Astrocyte (in vitro differentiated cells and primary cell): ENCODE data around the gene MN1. TPM values are rescaled to one million over a fixed set of nuclear protein-coding genes. Genes with fewer than 3 reads are reported as not detected.

Source experiments
- DNase-seq: peaks from one replicate; pipeline ENCODE4 v3.0.0-alpha.2; 2010; ENCODE audit warnings: low read depth
- FAIRE-seq: peaks from 2 replicates; lab custom pipeline; 2011; peaks lifted over from hg19 to GRCh38; lab: Jason Lieb, UNC
- H2AFZ ChIP-seq: 2 replicates; pipeline ENCODE4 v1.6.0; 2012; ENCODE audit warnings: low read depth, low read length, inconsistent platforms
- H3K27ac ChIP-seq: 2 replicates; pipeline ENCODE4 v1.5.1; 2011; ENCODE audit warnings: low read depth, low read length, inconsistent platforms
- H3K27me3 ChIP-seq: 2 replicates; pipeline ENCODE4 v1.6.0; 2011; ENCODE audit warnings: low read length, inconsistent platforms; ENCODE audit not compliant: insufficient read depth
- H3K36me3 ChIP-seq: 2 replicates; pipeline ENCODE4 v1.5.1; 2011; ENCODE audit warnings: low read length, inconsistent platforms; ENCODE audit not compliant: insufficient read depth
- H3K4me1 ChIP-seq: 2 replicates; pipeline ENCODE4 v1.5.1; 2011; ENCODE audit warnings: low read length, inconsistent platforms; ENCODE audit not compliant: insufficient read depth
- H3K4me2 ChIP-seq: 2 replicates; pipeline ENCODE4 v1.6.0; 2012; ENCODE audit warnings: low read length, inconsistent platforms
- H3K4me3 ChIP-seq: 2 replicates; pipeline ENCODE4 v1.5.1; 2011; ENCODE audit warnings: low read depth, mild to moderate bottlenecking, low read length, inconsistent platforms; ENCODE audit not compliant: insufficient read depth
- H3K79me2 ChIP-seq: 2 replicates; pipeline ENCODE4 v1.6.0; 2012; ENCODE audit warnings: mild to moderate bottlenecking, low read length, inconsistent platforms; ENCODE audit not compliant: insufficient read depth
- H3K9ac ChIP-seq: 2 replicates; pipeline ENCODE4 v1.6.0; 2012; ENCODE audit warnings: mild to moderate bottlenecking, low read length, inconsistent platforms
- H3K9me3 ChIP-seq: 2 replicates; pipeline ENCODE4 v1.5.1; 2012; ENCODE audit warnings: low read depth, mild to moderate bottlenecking, low read length, inconsistent platforms; ENCODE audit not compliant: insufficient read depth
- H4K20me1 ChIP-seq: 2 replicates; pipeline ENCODE4 v1.6.0; 2012; ENCODE audit warnings: low read length, inconsistent platforms; ENCODE audit not compliant: insufficient read depth
- H3K27ac Mint-ChIP-seq: one replicate; pipeline ENCODE4 v1.8.0; 2021; ENCODE audit warnings: mild to moderate bottlenecking, mixed read lengths; ENCODE audit not compliant: unreplicated experiment
- H3K27me3 Mint-ChIP-seq: one replicate; pipeline ENCODE4 v1.8.0; 2021; ENCODE audit warnings: low read depth, mixed read lengths; ENCODE audit not compliant: unreplicated experiment
- H3K36me3 Mint-ChIP-seq: one replicate; pipeline ENCODE4 v1.8.0; 2021; ENCODE audit warnings: low read depth, mixed read lengths; ENCODE audit not compliant: unreplicated experiment
- H3K4me1 Mint-ChIP-seq: one replicate; pipeline ENCODE4 v1.8.0; 2021; ENCODE audit warnings: low read depth, mixed read lengths; ENCODE audit not compliant: unreplicated experiment
- H3K4me3 Mint-ChIP-seq: one replicate; pipeline ENCODE4 v1.8.0; 2021; ENCODE audit warnings: mild to moderate bottlenecking, moderate library complexity, mixed read lengths; ENCODE audit not compliant: unreplicated experiment
- H3K9me3 Mint-ChIP-seq: one replicate; pipeline ENCODE4 v1.8.0; 2021; ENCODE audit warnings: mild to moderate bottlenecking, mixed read lengths; ENCODE audit not compliant: unreplicated experiment
- CTCF ChIP-seq: IDR thresholded peaks from 2 replicates; pipeline ENCODE4 v1.5.1; 2011; ENCODE audit warnings: low read depth, mild to moderate bottlenecking, inconsistent platforms, low read length, moderate library complexity; ENCODE audit not compliant: insufficient read depth
- EZH2 ChIP-seq: IDR thresholded peaks from 2 replicates; pipeline ENCODE4 v1.6.1; 2012; ENCODE audit warnings: mild to moderate bottlenecking, low read length, inconsistent platforms; ENCODE audit not compliant: insufficient read depth
- total RNA-seq: library from RNA; stranded (reverse); gene quantifications from 2 replicates; pipeline ENCODE4 v1.2.1, GENCODE V29; 2021

The MN1 gene
- total RNA-seq, 1 donor from 2014 or later = 98.6 TPM

GRCh38 chr22:27699383-27700019 lies 102.1 kb downstream of the MN1 start:
- Mint-ChIP-seq H3K27me3 (peaks cover 5% of the 10 kb centered on the region), H3K4me1 (no peaks in the 10 kb centered on the region), H3K4me3 (no peak overlapping the region), H3K9me3 (peaks cover 22% of the 10 kb centered on the region), H3K36me3 (peaks cover 7% of the 10 kb centered on the region), H3K27ac (peak overlapping the region; percentile 34)
- H3K36me3 ChIP-seq = no peaks in the 10 kb centered on the region
- no peaks in the 10 kb centered on the region for H3K79me2 ChIP-seq
- H3K4me3 ChIP-seq = no peak overlapping the region
- H2AFZ ChIP-seq = no peak overlapping the region
- DNase-seq = no peak
- TF ChIP-seq EZH2 = no peak
- TF ChIP-seq CTCF = no peak
- no peaks in the 10 kb centered on the region for H3K27me3 ChIP-seq
- H3K9ac ChIP-seq = no peak overlapping the region
- peaks cover 7% of the 10 kb centered on the region for H3K9me3 ChIP-seq
- no peaks in the 10 kb centered on the region for H3K4me1 ChIP-seq
- no peak overlapping the region for H3K4me2 ChIP-seq
- H3K27ac ChIP-seq = no peak overlapping the region
- no peaks in the 10 kb centered on the region for H4K20me1 ChIP-seq
- no peak for FAIRE-seq

DNA sequence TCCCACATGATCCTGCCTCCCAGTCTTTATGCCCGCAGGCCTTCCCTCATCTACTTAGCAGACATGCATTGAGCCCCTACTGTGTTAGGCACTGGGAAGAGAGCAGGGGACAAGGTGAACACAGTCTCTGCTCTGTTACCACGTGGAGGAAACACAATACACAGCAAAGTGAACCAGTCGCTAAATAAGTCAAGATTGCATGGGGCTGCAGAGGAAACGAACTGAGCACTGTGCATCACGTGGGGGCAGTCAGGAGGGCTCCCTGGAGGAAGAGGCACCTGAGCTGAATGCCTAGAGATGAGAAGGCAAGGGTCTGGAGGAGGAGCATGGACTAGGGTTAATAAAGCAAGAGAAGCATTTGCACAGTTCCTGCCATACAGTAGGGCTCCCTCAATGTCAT lies 102.7 kb downstream of the MN1 start:
- Histone ChIP-seq H3K9me3 (peaks cover 7% of the 10 kb centered on the region), H3K79me2 (no peaks in the 10 kb centered on the region), H2AFZ (no peak overlapping the region), H3K9ac (no peak overlapping the region), H3K27me3 (no peaks in the 10 kb centered on the region), H4K20me1 (no peaks in the 10 kb centered on the region), H3K4me1 (no peaks in the 10 kb centered on the region), H3K27ac (no peak overlapping the region), H3K4me2 (no peak overlapping the region), H3K36me3 (no peaks in the 10 kb centered on the region), H3K4me3 (no peak overlapping the region)
- TF ChIP-seq CTCF (no peak), EZH2 (no peak)
- H3K27me3 Mint-ChIP-seq = peaks cover 5% of the 10 kb centered on the region
- H3K4me3 Mint-ChIP-seq = no peak overlapping the region
- peaks cover 20% of the 10 kb centered on the region for H3K9me3 Mint-ChIP-seq
- DNase-seq (no peak), FAIRE-seq (no peak)
- H3K4me1 Mint-ChIP-seq = peaks cover 3% of the 10 kb centered on the region
- H3K36me3 Mint-ChIP-seq = peaks cover 6% of the 10 kb centered on the region
- H3K27ac Mint-ChIP-seq = no peak overlapping the region

Other genes with a start within 250 kb of the MN1 start
- gene PITPNB, start 117.5 kb upstream of the MN1 start, total RNA-seq = 90.0 and 90.6 TPM in 2 replicates